Body of pancreas (tissue), 4 donors: ENCODE results near the gene TIFAB. TPM values are rescaled to one million over a fixed set of nuclear protein-coding genes. Genes with fewer than 3 reads are reported as not detected.

ENCODE experiments used
- ATAC-seq: fragments of 150-250 bp; one replicate; pipeline ENCODE4 v1.9.1; 2016
- DNase-seq, 4 donors: peaks; one replicate each; pipeline ENCODE4 v3.0.0-alpha.2; 2019
- H3K27ac ChIP-seq, 4 donors: fragments of 200-600 bp; sonication (generic); 1 replicate in 3 of 4; 2 replicates in 1 of 4; pipeline versions ENCODE4 v1.5.1 to v1.6.1; 2016 to 2019; ENCODE audit warnings: mild to moderate bottlenecking in 1 of 4, mixed read lengths in 1 of 4, moderate library complexity in 1 of 4
- H3K27me3 ChIP-seq, 2 donors: fragments of 200-600 bp; sonication (generic); one replicate each; pipeline ENCODE4 v1.6.0; 2016; ENCODE audit warnings: mild to moderate bottlenecking in 1 of 2
- H3K36me3 ChIP-seq, 2 donors: fragments of 200-600 bp; sonication (generic); replicated peaks in 1 of 2; 2 replicates each; pipeline ENCODE4 v1.5.1; 2016; ENCODE audit warnings: low read depth in 2 of 2; ENCODE audit not compliant: insufficient read depth in 1 of 2
- H3K4me1 ChIP-seq: fragments of 200-600 bp; sonication (generic); one replicate; pipeline ENCODE4 v1.6.0; 2016
- H3K4me3 ChIP-seq, 2 donors: fragments of 200-600 bp; sonication (generic); 1 replicate in 1 of 2; 2 replicates in 1 of 2; pipeline ENCODE4 v1.5.1; 2016 to 2019
- H3K9me3 ChIP-seq, 3 donors: fragments of 200-600 bp; sonication (generic); 1 replicate in 2 of 3; 2 replicates in 1 of 3; pipeline ENCODE4 v1.5.1; 2016
- CTCF ChIP-seq, 7 experiments: fragments of 450-650 bp in 4 of 7; fragments of 200-600 bp in 3 of 7; sonication (generic) in 3 of 7; IDR thresholded peaks; one replicate each; pipeline ENCODE4 v1.5.1; 2016 to 2019; ENCODE audit warnings: antibody characterized with exemption in 7 of 7
- POLR2A ChIP-seq, 3 donors: fragments of 450-650 bp; IDR thresholded peaks; one replicate each; pipeline ENCODE4 v1.6.1; 2016; ENCODE audit warnings: antibody characterized with exemption in 3 of 3, mild to moderate bottlenecking in 2 of 3
- WGBS, 2 donors: methylation state at CpG; one replicate each; pipeline ENCODE4 v1.1.5; 2017; 5-methylcytosine and 5-hydroxymethylcytosine counted together
- intact Hi-C: fragments of 100-400 bp; cut with DNase I; formaldehyde crosslinking; loops from one replicate; pipeline ENCODE4 v1.15.1; 2023
- total RNA-seq, 2 donors: library from RNA; depleted of rRNA; stranded (reverse); fragments of >200 nt; gene quantifications; one replicate each; pipeline ENCODE4 v1.1.0, GENCODE V29; 2016

TIFAB gene
- total RNA-seq, 2 donors from 2014 or later = not detected

GRCh38 chr5:135471726-135472125, 19.6 kb upstream of the TIFAB start:
- intact Hi-C loops = no loop called here
- no peaks in the 10 kb centered on the region for H3K9me3 ChIP-seq
- no peaks in the 10 kb centered on the region for H3K36me3 ChIP-seq
- no peak overlapping the region for H3K27ac ChIP-seq
- no peak overlapping the region for H3K4me3 ChIP-seq
- ATAC-seq = no peak
- TF ChIP-seq CTCF (IDR thresholded peaks at IDR 0.05) = no peak
- TF ChIP-seq POLR2A (IDR thresholded peaks at IDR 0.05) = no peak
- H3K27me3 ChIP-seq = peaks cover 0 to 5% of the 10 kb centered on the region in 2 donors
- 49 to 70% methylated on average over 4 of the region's 4 CpGs for WGBS, 2 donors
- DNase-seq = no peak
- H3K4me1 ChIP-seq = peaks cover under 1% of the 10 kb centered on the region

GRCh38 chr5:135469911-135470310, 17.8 kb upstream of the TIFAB start:
- intact Hi-C loops = no loop called here
- TF ChIP-seq CTCF (IDR thresholded peaks at IDR 0.05) (no peak), POLR2A (IDR thresholded peaks at IDR 0.05) (no peak)
- WGBS, 2 donors = 75 to 82% methylated on average over 5 of the region's 5 CpGs
- Histone ChIP-seq H3K9me3 (no peaks in the 10 kb centered on the region), H3K27ac (no peak overlapping the region), H3K36me3 (no peaks in the 10 kb centered on the region), H3K27me3 (peaks cover 0 to 5% of the 10 kb centered on the region in 2 donors), H3K4me1 (peaks cover 10% of the 10 kb centered on the region), H3K4me3 (no peak overlapping the region)
- no peak for ATAC-seq
- DNase-seq = no peak

GRCh38 chr5:135468541-135468940, 16.4 kb upstream of the TIFAB start:
- 58 to 77% methylated on average over 2 of the region's 2 CpGs for WGBS, 2 donors
- peaks cover 0 to 5% of the 10 kb centered on the region in 2 donors for H3K27me3 ChIP-seq
- H3K36me3 ChIP-seq = no peaks in the 10 kb centered on the region
- DNase-seq = no peak
- peaks cover 10% of the 10 kb centered on the region for H3K4me1 ChIP-seq
- intact Hi-C loops = no loop called here
- H3K9me3 ChIP-seq = no peaks in the 10 kb centered on the region
- ATAC-seq = no peak
- H3K4me3 ChIP-seq = no peak overlapping the region
- TF ChIP-seq CTCF (IDR thresholded peaks at IDR 0.05) (no peak), POLR2A (IDR thresholded peaks at IDR 0.05) (no peak)
- H3K27ac ChIP-seq = no peak overlapping the region

GRCh38 chr5:135467871-135468485, 15.8 kb upstream of the TIFAB start:
- DNase-seq (no peak), ATAC-seq (no peak)
- Histone ChIP-seq H3K4me1 (peaks cover 10% of the 10 kb centered on the region), H3K4me3 (no peak overlapping the region), H3K27me3 (peaks cover 0 to 5% of the 10 kb centered on the region in 2 donors), H3K27ac (no peak overlapping the region), H3K36me3 (no peaks in the 10 kb centered on the region), H3K9me3 (no peaks in the 10 kb centered on the region)
- 69 to 78% methylated on average over 2 to 4 of the region's 4 CpGs for WGBS, 2 donors
- TF ChIP-seq POLR2A (IDR thresholded peaks at IDR 0.05) (no peak), CTCF (IDR thresholded peaks at IDR 0.05) (no peak)
- intact Hi-C loops = no loop called here

- ATAC-seq = no peak
These were observed 15.0 kb upstream of the TIFAB start for GRCh38 chr5:135467051-135467625.

More at GRCh38 chr5:135467051-135467625, 15.0 kb upstream of the TIFAB start:
- Histone ChIP-seq H3K27me3 (peaks cover 0 to 5% of the 10 kb centered on the region in 2 donors), H3K9me3 (no peaks in the 10 kb centered on the region), H3K36me3 (no peaks in the 10 kb centered on the region), H3K27ac (no peak overlapping the region), H3K4me3 (no peak overlapping the region), H3K4me1 (peaks cover 10% of the 10 kb centered on the region)
- 71% methylated on average over 14 to 15 of the region's 15 CpGs for WGBS, 2 donors
- intact Hi-C loops = no loop called here
- no peak for TF ChIP-seq POLR2A (IDR thresholded peaks at IDR 0.05)
- TF ChIP-seq CTCF (IDR thresholded peaks at IDR 0.05) = no peak
- no peak for DNase-seq
